Kidney epithelial cell (primary cell): ENCODE results near the gene CTBP2. TPM values are rescaled to one million over a fixed set of nuclear protein-coding genes. Genes with fewer than 3 reads are reported as not detected.

Source experiments
- DNase-seq: peaks from one replicate; pipeline ENCODE4 v3.0.0-alpha.2; 2010; ENCODE audit warnings: low read depth
- H3K27me3 ChIP-seq: 2 replicates; pipeline ENCODE4 v1.6.0; 2011; ENCODE audit warnings: low read length; ENCODE audit not compliant: control insufficient read depth, insufficient read depth
- H3K36me3 ChIP-seq: 2 replicates; pipeline ENCODE4 v1.5.1; 2011; ENCODE audit warnings: low read length; ENCODE audit not compliant: control insufficient read depth, insufficient read depth
- H3K4me3 ChIP-seq: 2 replicates; pipeline ENCODE4 v1.5.1; 2011; ENCODE audit warnings: low read depth, mild to moderate bottlenecking, control low read depth, low read length
- CTCF ChIP-seq: IDR thresholded peaks from 2 replicates; pipeline ENCODE4 v1.5.1; 2011; ENCODE audit warnings: mild to moderate bottlenecking, moderate library complexity, low read length, control low read depth, inconsistent platforms; ENCODE audit not compliant: insufficient read depth, poor library complexity, severe bottlenecking
- total RNA-seq: library from RNA; depleted of rRNA; stranded (reverse); fragments of >200 nt; gene quantifications from 2 replicates; pipeline ENCODE4 v1.2.3, GENCODE V29; 2015

Gene CTBP2
- 124 and 136 TPM in 2 replicates for total RNA-seq

DNA sequence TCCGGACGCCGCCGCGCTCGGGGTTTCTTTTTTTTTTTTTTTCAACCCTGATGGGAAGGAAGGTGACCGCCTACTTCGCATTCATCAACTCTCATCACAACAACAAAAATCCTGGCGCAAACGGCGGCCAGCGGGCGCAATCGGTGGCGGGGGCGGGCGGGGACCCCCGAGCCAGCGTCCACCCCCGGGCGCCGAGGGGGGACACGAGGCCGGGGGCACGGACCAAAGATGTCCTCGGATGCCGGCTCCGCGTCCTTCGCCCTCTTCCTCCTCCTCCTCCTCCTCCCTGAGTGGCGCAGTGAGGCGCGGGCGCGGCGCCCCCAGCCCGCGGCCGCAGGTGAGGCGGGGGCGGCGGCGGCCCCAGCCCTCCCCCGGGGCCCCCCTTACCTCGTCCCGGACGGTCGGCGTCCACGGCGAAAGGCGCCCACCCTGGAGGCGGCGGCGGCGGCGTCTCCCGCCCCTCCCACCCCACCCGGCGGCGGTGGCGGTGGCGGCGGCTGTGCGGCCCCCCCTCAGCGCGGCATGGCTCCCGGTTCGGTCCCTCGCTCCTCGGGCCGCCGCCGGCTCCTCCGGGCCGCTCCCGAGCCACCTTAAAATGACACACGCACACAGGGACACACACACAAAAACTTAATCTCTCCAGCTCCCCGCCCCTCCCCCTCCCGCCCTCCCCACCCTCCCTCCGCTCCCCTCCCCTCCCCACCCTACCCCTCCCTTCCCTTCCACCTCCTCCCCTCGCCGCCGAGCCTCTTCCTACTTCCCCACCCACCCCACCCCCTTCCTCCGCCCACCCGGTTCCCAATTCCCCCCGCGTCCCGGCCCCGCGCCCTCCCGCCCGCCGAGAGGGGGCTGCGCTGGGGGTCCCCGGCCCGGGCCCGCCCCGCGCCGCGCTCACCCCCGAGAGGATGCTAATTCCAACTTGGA is at the start of gene CTBP2:
CTBP2 (minus strand) TSS at position 632 of the 924 bp plus-strand sequence.
- TF ChIP-seq CTCF: no peak
- no peak for DNase-seq
- Histone ChIP-seq H3K4me3 (peak within 1 kb of the TSS; percentile 82), H3K27me3 (no peaks in the 10 kb centered on the region), H3K36me3 (no peaks in the 10 kb centered on the region)

GRCh38 chr10:125209591-125210355 is 49.4 kb upstream of the CTBP2 start:
- H3K36me3 ChIP-seq: no peaks in the 10 kb centered on the region
- TF ChIP-seq CTCF: no peak

DNA sequence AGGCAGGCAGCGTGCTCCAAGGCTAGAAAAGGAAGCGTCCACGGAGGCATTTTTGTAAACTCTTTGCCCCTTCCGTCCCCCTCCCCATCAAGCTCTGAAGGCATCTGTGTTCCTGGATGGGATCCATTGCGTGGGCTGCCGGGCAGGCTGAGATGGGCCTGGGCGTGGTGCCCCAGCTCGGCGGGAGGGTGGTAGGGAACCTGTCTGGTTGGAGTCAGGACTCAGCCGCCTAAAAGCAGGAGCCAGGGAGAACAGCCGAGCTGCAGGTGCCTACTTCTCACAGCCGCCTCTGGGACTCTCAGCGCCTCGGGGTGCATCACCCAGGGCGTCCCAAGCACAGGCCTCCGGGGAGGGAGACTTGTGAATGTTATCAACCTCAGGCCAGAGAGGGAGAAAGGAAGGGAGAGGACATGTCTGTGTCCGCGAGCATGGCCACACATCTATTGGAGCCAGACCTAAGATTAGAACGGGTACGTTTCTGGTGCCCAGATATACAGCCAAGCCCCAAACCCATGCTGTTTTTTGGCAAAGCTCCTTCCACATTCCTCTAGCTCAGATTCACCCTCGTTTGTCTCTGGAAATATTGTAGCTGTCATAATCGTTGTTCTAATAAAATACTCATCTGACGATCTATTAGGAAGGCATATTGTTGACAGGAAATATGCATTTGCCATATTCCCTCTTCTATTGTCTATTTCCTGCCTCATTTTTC is 48.6 kb upstream of the CTBP2 start:
- H3K36me3 ChIP-seq: no peaks in the 10 kb centered on the region
- TF ChIP-seq CTCF: no peak
- DNase-seq: no peak
- H3K27me3 ChIP-seq: no peaks in the 10 kb centered on the region
- H3K4me3 ChIP-seq: no peak overlapping the region

More at GRCh38 chr10:125209591-125210355, 49.4 kb upstream of the CTBP2 start:
- DNase-seq: peak; percentile 75
- no peak overlapping the region for H3K4me3 ChIP-seq
- H3K27me3 ChIP-seq: no peaks in the 10 kb centered on the region

- DNase-seq: no peak
- no peak for TF ChIP-seq CTCF
These were observed 46.3 kb upstream of the CTBP2 start for GRCh38 chr10:125206623-125207022.

GRCh38 chr10:125205431-125205830 is 45.1 kb upstream of the CTBP2 start:
- no peak for DNase-seq
- TF ChIP-seq CTCF: no peak
- no peaks in the 10 kb centered on the region for H3K36me3 ChIP-seq
- H3K27me3 ChIP-seq: no peaks in the 10 kb centered on the region
- no peak overlapping the region for H3K4me3 ChIP-seq

More at GRCh38 chr10:125206623-125207022, 46.3 kb upstream of the CTBP2 start:
- H3K36me3 ChIP-seq: no peaks in the 10 kb centered on the region
- no peaks in the 10 kb centered on the region for H3K27me3 ChIP-seq
- no peak overlapping the region for H3K4me3 ChIP-seq
